HL-60/S4 (cell line): ENCODE data around the gene CLSTN1.

Source experiments
- in situ Hi-C: fragments of 300-500 bp; cut with MboI; formaldehyde crosslinking; loops from 2 replicates; pipeline ENCODE4 v1.14.3; 2022; ENCODE audit warnings: low sequenced_read_pairs

Gene CLSTN1

GRCh38 chr1:9690440-9691107 lies 133.2 kb downstream of the CLSTN1 start:
- in situ Hi-C loops = no loop called here

GRCh38 chr1:9689971-9690381 lies 133.8 kb downstream of the CLSTN1 start:
- in situ Hi-C loops = no loop called here

GRCh38 chr1:9689011-9689706 lies 134.6 kb downstream of the CLSTN1 start:
- in situ Hi-C loops = no loop called here

- in situ Hi-C loops = no loop called here
These were observed 135.2 kb downstream of the CLSTN1 start for GRCh38 chr1:9688599-9688998.

GRCh38 chr1:9687874-9688582 lies 135.7 kb downstream of the CLSTN1 start:
- in situ Hi-C loops = no loop called here

- in situ Hi-C loops = no loop called here
These were observed 136.5 kb downstream of the CLSTN1 start for GRCh38 chr1:9687120-9687873.

- in situ Hi-C loops = no loop called here
These were observed 139.0 kb downstream of the CLSTN1 start for GRCh38 chr1:9684801-9685200.

- in situ Hi-C loops = no loop called here
These were observed 142.9 kb downstream of the CLSTN1 start for GRCh38 chr1:9680828-9681227.

- in situ Hi-C loops = no loop called here
These were observed 143.7 kb downstream of the CLSTN1 start for GRCh38 chr1:9680091-9680490.
